GM21619 (cell line): Measurements from ENCODE around the gene NRG3.

Source experiments
- ATAC-seq: cut with Tn5 transposase; IDR thresholded peaks from one replicate; pipeline ENCODE4 v1.9.1; 2021; ENCODE audit not compliant: unreplicated experiment

NRG3 gene

DNA sequence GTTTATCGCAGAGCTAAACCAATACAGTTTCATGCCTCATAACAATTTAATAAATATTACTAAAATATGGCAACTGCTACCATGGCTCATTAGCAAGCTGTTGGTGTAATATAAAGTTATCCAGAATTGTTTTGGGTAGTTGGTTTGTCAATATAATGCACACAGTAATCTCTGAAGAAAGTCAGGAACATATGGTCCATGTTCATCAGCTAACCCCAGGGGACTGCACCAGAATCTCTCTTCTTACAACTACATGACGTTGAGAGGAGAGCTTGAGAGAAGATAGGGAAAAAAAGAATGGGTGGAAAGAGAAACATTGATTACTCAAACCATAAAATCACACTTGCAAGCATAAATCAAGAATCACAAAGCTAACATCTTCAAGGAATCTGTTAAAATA lies 333.7 kb downstream of the NRG3 start:
- no peak for ATAC-seq

- ATAC-seq, result no peak
Observed at GRCh38 chr10:82210331-82210730, 335.3 kb downstream of the NRG3 start.

GRCh38 chr10:82211346-82211745 lies 336.4 kb downstream of the NRG3 start:
- ATAC-seq, result no peak

GRCh38 chr10:82212753-82213152 lies 337.8 kb downstream of the NRG3 start:
- no peak for ATAC-seq

- no peak for ATAC-seq
Observed at GRCh38 chr10:82213784-82214183, 338.8 kb downstream of the NRG3 start.

DNA sequence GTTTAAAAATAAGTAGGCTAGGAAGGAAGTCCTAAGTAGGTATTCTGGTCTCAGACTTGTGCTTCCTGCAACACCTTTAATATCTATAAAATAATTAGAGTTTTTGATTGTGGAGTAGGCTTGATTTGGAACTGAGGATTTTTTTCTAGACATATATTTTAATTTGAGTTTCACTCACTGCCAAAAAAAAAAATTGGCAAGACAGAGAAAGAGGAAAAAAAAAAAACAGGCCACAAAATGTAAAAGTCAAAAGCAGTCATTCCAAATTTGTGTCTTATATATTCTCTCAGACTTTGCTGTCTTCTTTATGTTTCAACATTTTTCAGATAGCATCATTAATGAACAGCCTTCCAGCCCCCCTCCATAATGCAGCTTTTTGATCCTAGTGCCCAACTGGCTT lies 346.1 kb downstream of the NRG3 start:
- no peak for ATAC-seq

DNA sequence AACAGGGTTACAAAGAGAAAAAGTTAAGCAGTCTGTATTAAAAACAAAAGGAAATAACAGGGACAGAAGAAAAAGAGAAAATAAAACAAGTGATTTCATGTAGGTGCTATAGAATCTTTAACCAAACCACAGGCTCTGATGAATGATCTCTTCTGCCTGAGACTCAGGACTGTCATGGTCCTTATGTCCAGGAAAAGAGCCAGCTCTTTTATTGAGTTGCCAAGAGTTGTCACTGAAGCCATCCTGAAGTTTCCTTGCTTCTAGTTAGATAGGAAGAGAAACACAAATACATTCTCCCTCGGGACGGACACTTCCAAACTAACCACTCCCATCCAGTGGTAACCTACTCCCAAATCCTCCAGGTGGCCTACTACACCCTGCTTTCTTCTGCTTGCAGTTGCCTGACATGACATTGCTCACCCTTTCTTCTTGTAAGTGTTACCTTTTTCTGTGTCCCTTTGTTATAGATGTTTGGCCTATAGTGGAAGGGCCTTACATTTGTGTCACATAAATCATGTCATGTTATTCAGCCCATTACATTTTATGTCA lies 346.7 kb downstream of the NRG3 start:
- no peak for ATAC-seq

- ATAC-seq, result no peak
Observed at GRCh38 chr10:82228701-82229100, 353.7 kb downstream of the NRG3 start.

DNA sequence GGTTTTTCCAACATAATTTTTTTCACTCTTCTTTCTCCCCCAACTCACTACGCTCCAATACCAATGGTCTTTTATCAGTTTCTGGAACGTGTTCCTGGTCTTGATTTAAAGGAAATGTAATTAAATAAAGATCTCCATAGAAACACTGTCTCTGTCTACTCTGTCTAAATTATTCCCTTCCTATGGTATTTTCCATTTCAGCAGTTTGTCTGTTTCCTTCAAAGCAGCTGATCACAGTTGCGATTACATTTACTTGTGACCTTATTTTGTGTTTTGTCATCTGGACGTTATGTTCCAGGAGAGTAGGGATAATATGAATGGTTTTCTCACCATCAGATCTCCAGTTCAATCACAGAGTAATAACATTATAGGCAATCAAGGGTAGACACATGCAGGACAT lies 359.2 kb downstream of the NRG3 start:
- ATAC-seq, result no peak

GRCh38 chr10:82236084-82236731 lies 361.2 kb downstream of the NRG3 start:
- no peak for ATAC-seq

GRCh38 chr10:82238291-82238690 lies 363.3 kb downstream of the NRG3 start:
- ATAC-seq, result no peak

DNA sequence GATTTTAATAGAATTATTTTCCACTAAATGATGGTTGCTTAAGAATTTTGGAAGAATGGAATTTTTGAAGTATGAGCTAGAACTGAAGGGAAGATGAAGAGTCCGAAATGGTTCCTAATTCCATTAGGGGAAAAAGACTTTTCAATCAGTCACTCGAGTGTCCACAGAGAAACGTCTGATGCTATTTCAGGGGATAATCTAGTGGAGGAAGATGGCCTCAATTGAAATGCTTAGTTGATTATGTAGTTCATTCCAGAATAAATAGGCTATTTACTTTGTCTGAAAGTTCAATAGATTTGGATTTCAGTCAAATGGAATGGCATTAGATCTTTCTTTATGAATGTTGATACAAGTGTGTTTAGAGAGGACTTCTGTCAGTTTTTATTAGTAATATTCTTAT lies 365.4 kb downstream of the NRG3 start:
- no peak for ATAC-seq

GRCh38 chr10:82242778-82243177 lies 367.8 kb downstream of the NRG3 start:
- ATAC-seq, result no peak

- no peak for ATAC-seq
Observed at GRCh38 chr10:82245157-82245556, 370.2 kb downstream of the NRG3 start.

- ATAC-seq, result no peak
Observed at GRCh38 chr10:82245906-82246560, 371.0 kb downstream of the NRG3 start.

- no peak for ATAC-seq
Observed at GRCh38 chr10:82249141-82249540, 374.1 kb downstream of the NRG3 start.

DNA sequence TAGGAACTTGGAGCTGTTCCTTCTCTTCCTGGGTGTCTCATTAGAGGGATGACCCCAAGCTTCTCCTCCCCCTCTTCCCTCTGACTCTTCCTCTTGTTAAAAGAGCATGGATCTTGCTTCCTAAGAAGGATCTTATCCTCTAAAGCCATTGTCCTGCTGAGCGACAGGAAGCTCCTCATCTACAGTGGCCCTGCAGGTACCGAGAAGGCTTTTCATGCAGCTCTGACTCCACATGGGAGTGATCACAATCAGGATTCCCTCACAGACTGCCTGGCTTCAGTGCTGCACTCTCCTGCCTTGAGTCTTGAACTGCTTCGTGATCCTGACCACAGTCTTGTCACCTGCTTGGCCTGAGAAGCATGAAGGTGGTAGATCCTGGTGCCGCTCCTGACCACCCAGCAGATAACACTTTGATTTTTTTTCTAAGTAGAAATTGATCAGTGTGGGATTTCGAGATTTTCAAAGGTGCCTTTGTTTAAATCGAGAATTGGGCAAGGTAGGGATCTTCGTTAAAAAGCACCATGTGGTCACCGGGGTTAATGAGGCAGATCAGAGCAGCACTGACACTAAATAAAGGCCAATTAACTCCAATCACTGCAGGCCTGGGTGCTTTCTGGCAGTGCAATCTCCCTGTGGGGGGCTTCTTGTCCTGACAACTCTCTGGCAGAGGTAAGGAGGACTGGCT lies 376.4 kb downstream of the NRG3 start:
- no peak for ATAC-seq

GRCh38 chr10:82252081-82252480 lies 377.1 kb downstream of the NRG3 start:
- no peak for ATAC-seq

GRCh38 chr10:82254237-82254636 lies 379.2 kb downstream of the NRG3 start:
- no peak for ATAC-seq

DNA sequence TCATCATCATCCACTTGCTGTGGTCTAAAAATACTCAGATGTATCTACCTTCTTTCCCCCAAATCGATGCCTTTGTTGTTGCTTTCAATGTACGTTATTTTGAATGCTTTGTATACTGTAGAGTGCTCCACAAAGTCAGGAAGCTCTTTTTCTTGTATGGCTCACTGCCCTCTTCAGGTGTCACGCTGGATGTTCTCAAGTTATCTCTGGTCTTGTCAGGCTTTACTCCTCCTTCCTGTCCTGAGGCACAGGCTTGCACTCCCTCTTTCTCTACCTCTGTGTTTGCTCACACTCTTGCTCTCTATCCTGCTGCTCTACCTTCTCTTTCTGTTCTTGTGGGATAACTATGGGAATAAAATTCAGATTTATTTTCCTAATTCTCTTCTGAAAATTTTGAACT lies 381.3 kb downstream of the NRG3 start:
- ATAC-seq, result no peak

DNA sequence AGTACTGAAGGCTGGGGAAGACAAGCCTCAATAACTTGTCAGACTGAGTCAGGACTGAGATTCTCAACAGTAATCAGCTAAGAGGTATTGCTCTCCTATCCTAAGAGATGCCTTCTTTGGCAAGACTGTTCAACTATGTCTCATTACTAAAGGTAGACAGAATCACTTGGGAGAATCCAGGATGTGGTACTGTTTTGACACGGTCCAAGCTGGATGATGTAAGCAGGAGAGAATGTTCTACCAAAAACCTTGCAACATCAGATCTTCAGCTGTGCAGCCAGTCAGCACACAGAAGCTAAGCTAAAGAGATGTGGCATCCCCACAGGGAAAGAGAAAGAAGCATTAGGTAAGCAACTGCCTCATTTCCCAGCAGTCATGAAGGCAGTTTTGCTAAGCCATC lies 391.4 kb downstream of the NRG3 start:
- no peak for ATAC-seq

DNA sequence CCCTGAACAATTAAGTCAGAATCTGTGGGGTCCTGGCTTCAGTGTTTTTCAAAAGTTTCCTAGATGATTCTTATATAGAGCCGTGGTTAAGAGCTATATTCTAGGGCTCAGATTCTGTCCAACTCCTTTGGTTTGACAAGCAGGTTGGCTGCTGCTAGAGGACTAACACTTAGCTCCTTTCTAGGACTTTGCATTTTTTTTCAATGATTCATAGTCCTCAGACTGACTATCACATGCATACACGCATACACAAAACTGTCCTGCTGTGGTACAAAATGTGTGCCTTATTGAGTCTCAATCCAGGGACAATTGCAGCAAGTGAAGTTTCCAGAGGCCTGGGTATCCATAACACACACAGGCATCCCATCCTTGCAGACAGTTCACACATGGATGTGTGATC lies 392.0 kb downstream of the NRG3 start:
- ATAC-seq, result no peak
